SK-N-SH (cell line): Measurements from ENCODE around the gene CFAP20. TPM values are rescaled to one million over a fixed set of nuclear protein-coding genes. Genes with fewer than 3 reads are reported as not detected.
"Not testable (repeated sequence)": the region's sequence is repeated elsewhere in the genome, so short reads cannot be mapped to it uniquely, and the experiment has no call there.

ENCODE experiments used
- CTCF ChIA-PET: fragments of 300-600, 350-600 bp; formaldehyde crosslinking; extraction: SDS; loops from one replicate; lab custom pipeline; 2021; lab: Yijun Ruan, JAX
- POLR2A ChIA-PET: fragments of 350-600 bp; sonication (Branson Sonifier 250); formaldehyde crosslinking; extraction: SDS; loops from one replicate; lab custom pipeline; 2020; ENCODE audit warnings: antibody characterized with exemption, inconsistent platforms; lab: Yijun Ruan, JAX
- DNase-seq: peaks from one replicate; pipeline ENCODE4 v3.0.0; 2012
- H2AFZ ChIP-seq: fragments of 200-600 bp; sonication (generic); 2 replicates; pipeline ENCODE4 v1.8.1; 2016; ENCODE audit warnings: antibody characterized with exemption, mild to moderate bottlenecking, low read depth
- H3F3A ChIP-seq: fragments of 200-600 bp; sonication (generic); replicated peaks from 2 replicates; pipeline ENCODE3; 2016; ENCODE audit warnings: antibody characterized with exemption, mild to moderate bottlenecking; ENCODE audit not compliant: insufficient read depth
- H3K27ac ChIP-seq, 2 experiments: fragments of 200-500 bp in 1 of 2; fragments of 200-600 bp in 1 of 2; sonication (Bioruptor generic) in 1 of 2; sonication (generic), shearing (Covaris generic) in 1 of 2; 2 replicates each; pipeline versions ENCODE4 v1.5.1 to v1.6.1; 2014 to 2016; ENCODE audit warnings: low read depth in 2 of 2, inconsistent platforms in 1 of 2, low read length in 1 of 2, mild to moderate bottlenecking in 1 of 2, mixed read lengths in 1 of 2
- H3K27me3 ChIP-seq: fragments of 200-600 bp; sonication (generic), shearing (Covaris generic); 2 replicates; pipeline ENCODE4 v1.6.1; 2016; ENCODE audit warnings: mixed run types; ENCODE audit not compliant: insufficient read depth
- H3K36me3 ChIP-seq, 2 experiments: fragments of 200-500 bp in 1 of 2; fragments of 200-600 bp in 1 of 2; sonication (Bioruptor generic) in 1 of 2; sonication (generic) in 1 of 2; replicated peaks in 1 of 2; 2 replicates each; pipeline versions ENCODE3 to v1.5.1; 2014 to 2016; ENCODE audit warnings: low read length in 1 of 2, mild to moderate bottlenecking in 1 of 2; ENCODE audit not compliant: insufficient read depth in 2 of 2, control insufficient read depth in 1 of 2
- H3K4me1 ChIP-seq, 2 experiments: fragments of 200-500 bp in 1 of 2; fragments of 200-600 bp in 1 of 2; sonication (Bioruptor generic) in 1 of 2; sonication (generic), shearing (Covaris generic) in 1 of 2; 2 replicates each; pipeline versions ENCODE4 v1.5.1 to v1.6.1; 2014 to 2016; ENCODE audit warnings: low read depth in 1 of 2, low read length in 1 of 2, mixed run types in 1 of 2; ENCODE audit not compliant: insufficient read depth in 2 of 2, control insufficient read depth in 1 of 2
- H3K4me2 ChIP-seq: fragments of 200-600 bp; sonication (generic), shearing (Covaris generic); 2 replicates; pipeline ENCODE4 v1.6.1; 2017; ENCODE audit warnings: mixed run types
- H3K4me3 ChIP-seq, 2 experiments: fragments of 200-500 bp in 1 of 2; fragments of 200-600 bp in 1 of 2; sonication (Bioruptor generic) in 1 of 2; sonication (generic), shearing (Covaris generic) in 1 of 2; 2 replicates each; pipeline versions ENCODE4 v1.5.1 to v1.8.1; 2014 to 2016; ENCODE audit warnings: low read depth in 2 of 2, inconsistent platforms in 1 of 2, low read length in 1 of 2, mild to moderate bottlenecking in 1 of 2, mixed read lengths in 1 of 2, moderate library complexity in 1 of 2
- H3K79me2 ChIP-seq: fragments of 200-600 bp; sonication (generic); 2 replicates; pipeline ENCODE4 v1.8.1; 2017; ENCODE audit warnings: mild to moderate bottlenecking; ENCODE audit not compliant: insufficient read depth
- H3K9ac ChIP-seq: fragments of 200-600 bp; sonication (generic); 2 replicates; pipeline ENCODE4 v1.6.1; 2017; ENCODE audit warnings: mixed run types
- H3K9me2 ChIP-seq: fragments of 200-600 bp; sonication (generic); 2 replicates; pipeline ENCODE4 v1.6.1; 2017; ENCODE audit warnings: mixed run types
- H3K9me3 ChIP-seq: fragments of 200-600 bp; sonication (generic); 2 replicates; pipeline ENCODE4 v1.6.1; 2017; ENCODE audit warnings: mixed run types, mild to moderate bottlenecking, moderate library complexity
- H4K20me1 ChIP-seq: fragments of 200-600 bp; sonication (generic); 2 replicates; pipeline ENCODE4 v1.6.1; 2017; ENCODE audit warnings: mild to moderate bottlenecking, mixed run types; ENCODE audit not compliant: insufficient read depth
- ELF1 ChIP-seq: IDR thresholded peaks from 2 replicates; pipeline ENCODE4 v1.4.0; 2012
- EP300 ChIP-seq, 2 experiments: IDR thresholded peaks; 2 replicates each; pipeline versions ENCODE4 v1.4.0 to v1.6.1; 2012; ENCODE audit warnings: borderline replicate concordance in 1 of 2, low read depth in 1 of 2, low read length in 1 of 2
- EZH2phosphoT487 ChIP-seq: fragments of 200-600 bp; sonication (generic); IDR thresholded peaks from 2 replicates; pipeline ENCODE4 v1.6.1; 2017; ENCODE audit warnings: low read depth, mixed run types, mild to moderate bottlenecking, antibody characterized with exemption, moderate library complexity, borderline replicate concordance
- GABPA ChIP-seq: IDR thresholded peaks from 2 replicates; pipeline ENCODE4 v1.4.0; 2012; ENCODE audit warnings: low read depth, mild to moderate bottlenecking
- MEF2A ChIP-seq: IDR thresholded peaks from 2 replicates; pipeline ENCODE4 v1.4.0; 2012; ENCODE audit warnings: low read depth, borderline replicate concordance
- MXI1 ChIP-seq: IDR thresholded peaks from 2 replicates; pipeline ENCODE4 v1.6.1; 2012; ENCODE audit warnings: mild to moderate bottlenecking, low read depth, low read length, improper control_type of control experiment
- RAD21 ChIP-seq: IDR thresholded peaks from 2 replicates; pipeline ENCODE4 v1.6.1; 2012; ENCODE audit warnings: mild to moderate bottlenecking, low read length
- RCOR1 ChIP-seq: fragments of 150-350 bp; IDR thresholded peaks from 2 replicates; pipeline ENCODE4 v1.6.1; 2017; ENCODE audit warnings: antibody characterized with exemption, low read length
- RFX5 ChIP-seq: IDR thresholded peaks from 2 replicates; pipeline ENCODE4 v1.6.1; 2012; ENCODE audit warnings: mild to moderate bottlenecking, improper control_type of control experiment, low read length
- RXRA ChIP-seq: IDR thresholded peaks from 2 replicates; pipeline ENCODE4 v1.4.0; 2012; ENCODE audit warnings: low read depth, mild to moderate bottlenecking, borderline replicate concordance
- SMC3 ChIP-seq: IDR thresholded peaks from 2 replicates; pipeline ENCODE4 v1.6.1; 2012; ENCODE audit warnings: low read depth, low read length, improper control_type of control experiment
- TAF1 ChIP-seq: IDR thresholded peaks from 2 replicates; pipeline ENCODE4 v1.6.1; 2012; ENCODE audit warnings: low read depth, mild to moderate bottlenecking, low read length, moderate library complexity, borderline replicate concordance
- TEAD4 ChIP-seq: IDR thresholded peaks from 2 replicates; pipeline ENCODE4 v1.4.0; 2012; ENCODE audit warnings: mild to moderate bottlenecking, borderline replicate concordance; ENCODE audit not compliant: insufficient read depth
- WGBS: methylation state at CpG from one replicate; pipeline ENCODE4 v1.1.6; 2017; ENCODE audit warnings: low lambda C conversion rate; 5-methylcytosine and 5-hydroxymethylcytosine counted together
- polyA plus RNA-seq, 3 experiments: library from polyadenylated mRNA; depleted of rRNA; stranded (reverse); fragments of >200 nt; gene quantifications; 2 replicates each; pipeline ENCODE4 v1.2.3, GENCODE V29; 2012
- TF ChIP-seq, protein P1 (sequence below): IDR thresholded peaks from 2 replicates; pipeline ENCODE4 v1.4.0; 2012; ENCODE audit warnings: low read depth, borderline replicate concordance
- TF ChIP-seq, protein P2 (sequence below): fragments of 200-600 bp; sonication (generic); IDR thresholded peaks from 2 replicates; pipeline ENCODE4 v1.6.1; 2017; ENCODE audit warnings: antibody characterized with exemption, mild to moderate bottlenecking, moderate library complexity
- TF ChIP-seq, protein P3 (sequence below): IDR thresholded peaks from 2 replicates; pipeline ENCODE4 v1.6.1; 2012; ENCODE audit warnings: mild to moderate bottlenecking, low read depth, low read length, moderate library complexity
- TF ChIP-seq, protein P4 (sequence below): IDR thresholded peaks from 2 replicates; pipeline ENCODE4 v1.4.0; 2012; ENCODE audit warnings: low read depth, borderline replicate concordance
- TF ChIP-seq, protein P5 (sequence below): fragments of 150-350 bp; IDR thresholded peaks from 2 replicates; pipeline ENCODE4 v1.6.1; 2016; ENCODE audit warnings: mild to moderate bottlenecking, low read depth, low read length

The CFAP20 gene
- polyA plus RNA-seq, 1 of the 3 experiments (the other 2 are of a cell fraction): 61.6 TPM

DNA sequence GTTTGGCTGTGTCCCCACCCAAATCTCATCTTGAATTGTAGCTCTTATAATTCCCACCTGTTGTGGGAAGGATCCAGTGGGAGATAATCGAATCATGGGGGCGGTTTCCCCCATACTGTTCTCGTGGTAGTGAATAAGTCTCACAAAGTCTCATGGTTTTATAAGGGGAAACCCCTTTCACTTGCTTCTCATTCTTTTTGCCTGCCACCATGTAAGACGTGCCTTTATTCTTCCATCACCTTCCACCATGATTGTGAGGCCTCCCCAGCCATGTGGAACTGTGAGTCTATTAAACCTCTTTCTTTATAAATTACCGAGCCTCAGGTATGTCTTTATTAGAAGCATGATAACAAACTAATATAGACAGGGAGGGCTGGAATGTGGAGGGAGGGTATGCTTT is 57.0 kb downstream of the CFAP20 start:
- H3K9me2 ChIP-seq, H3K27ac ChIP-seq, H3K36me3 ChIP-seq, H3K4me1 ChIP-seq, CTCF ChIA-PET, H3K9me3 ChIP-seq, H3F3A ChIP-seq, H4K20me1 ChIP-seq, POLR2A ChIA-PET, H3K9ac ChIP-seq, DNase-seq, H3K4me3 ChIP-seq, H3K4me2 ChIP-seq, H2AFZ ChIP-seq, H3K79me2 ChIP-seq, H3K27me3 ChIP-seq: not testable (repeated sequence)
- WGBS: 45% methylated on average over 5 of the region's 5 CpGs

DNA sequence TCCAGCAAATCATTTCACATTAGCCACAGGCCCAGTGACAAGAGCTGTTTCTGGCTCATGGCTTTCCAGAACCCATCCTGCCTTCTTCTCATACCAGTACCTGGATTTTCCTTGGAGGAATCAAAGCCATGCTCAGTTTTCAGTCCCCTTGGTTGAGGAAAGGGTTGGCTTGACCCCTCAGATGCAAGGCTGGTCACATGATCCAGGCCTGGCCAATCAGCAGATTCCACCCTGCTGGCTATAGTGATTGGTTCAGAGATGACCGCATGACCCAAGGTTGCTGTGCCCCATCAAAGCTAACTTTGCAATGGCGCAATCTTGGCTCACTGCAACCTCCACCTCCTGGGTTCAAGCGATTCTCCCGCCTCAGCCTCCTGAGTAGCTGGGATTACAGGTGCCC is 58.6 kb downstream of the CFAP20 start:
- Histone ChIP-seq H3F3A (no peaks in the 10 kb centered on the region), H2AFZ (no peak overlapping the region), H3K4me1 (no peaks in the 10 kb centered on the region), H4K20me1 (no peaks in the 10 kb centered on the region), H3K9me3 (no peaks in the 10 kb centered on the region; the same call in 1 of the 2 replicates), H3K9me2 (no peaks in the 10 kb centered on the region), H3K9ac (no peak overlapping the region), H3K36me3 (no peaks in the 10 kb centered on the region), H3K4me2 (no peak overlapping the region), H3K79me2 (no peaks in the 10 kb centered on the region), H3K27ac (no peak overlapping the region), H3K27me3 (no peaks in the 10 kb centered on the region), H3K4me3 (no peak overlapping the region)
- DNase-seq: no peak
- ChIA-PET POLR2A (no interaction called here), CTCF (interaction anchor here (0.6 to 1.7 kb wide), 3 partner anchors 26 to 49 kb away, joined by 3 to 4 read pairs (median 3); no protein-coding TSS in a partner anchor)
- WGBS: no CpG with 5 or more reads among the region's 4 CpGs
- TF ChIP-seq ELF1 (no peak), RXRA (no peak), RAD21 (no peak), GABPA (no peak), EP300 (IDR thresholded peaks at IDR 0.05; ENCODE audit: borderline replicate concordance in 1 of 2, low read depth in 1 of 2, low read length in 1 of 2) (no peak), MXI1 (no peak), EZH2phosphoT487 (no peak), RCOR1 (no peak), SMC3 (no peak), TEAD4 (no peak), MEF2A (no peak), RFX5 (no peak), TAF1 (no peak)
- TF ChIP-seq, protein P1, sequence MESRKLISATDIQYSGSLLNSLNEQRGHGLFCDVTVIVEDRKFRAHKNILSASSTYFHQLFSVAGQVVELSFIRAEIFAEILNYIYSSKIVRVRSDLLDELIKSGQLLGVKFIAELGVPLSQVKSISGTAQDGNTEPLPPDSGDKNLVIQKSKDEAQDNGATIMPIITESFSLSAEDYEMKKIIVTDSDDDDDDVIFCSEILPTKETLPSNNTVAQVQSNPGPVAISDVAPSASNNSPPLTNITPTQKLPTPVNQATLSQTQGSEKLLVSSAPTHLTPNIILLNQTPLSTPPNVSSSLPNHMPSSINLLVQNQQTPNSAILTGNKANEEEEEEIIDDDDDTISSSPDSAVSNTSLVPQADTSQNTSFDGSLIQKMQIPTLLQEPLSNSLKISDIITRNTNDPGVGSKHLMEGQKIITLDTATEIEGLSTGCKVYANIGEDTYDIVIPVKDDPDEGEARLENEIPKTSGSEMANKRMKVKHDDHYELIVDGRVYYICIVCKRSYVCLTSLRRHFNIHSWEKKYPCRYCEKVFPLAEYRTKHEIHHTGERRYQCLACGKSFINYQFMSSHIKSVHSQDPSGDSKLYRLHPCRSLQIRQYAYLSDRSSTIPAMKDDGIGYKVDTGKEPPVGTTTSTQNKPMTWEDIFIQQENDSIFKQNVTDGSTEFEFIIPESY: no peak
- TF ChIP-seq, protein P2, sequence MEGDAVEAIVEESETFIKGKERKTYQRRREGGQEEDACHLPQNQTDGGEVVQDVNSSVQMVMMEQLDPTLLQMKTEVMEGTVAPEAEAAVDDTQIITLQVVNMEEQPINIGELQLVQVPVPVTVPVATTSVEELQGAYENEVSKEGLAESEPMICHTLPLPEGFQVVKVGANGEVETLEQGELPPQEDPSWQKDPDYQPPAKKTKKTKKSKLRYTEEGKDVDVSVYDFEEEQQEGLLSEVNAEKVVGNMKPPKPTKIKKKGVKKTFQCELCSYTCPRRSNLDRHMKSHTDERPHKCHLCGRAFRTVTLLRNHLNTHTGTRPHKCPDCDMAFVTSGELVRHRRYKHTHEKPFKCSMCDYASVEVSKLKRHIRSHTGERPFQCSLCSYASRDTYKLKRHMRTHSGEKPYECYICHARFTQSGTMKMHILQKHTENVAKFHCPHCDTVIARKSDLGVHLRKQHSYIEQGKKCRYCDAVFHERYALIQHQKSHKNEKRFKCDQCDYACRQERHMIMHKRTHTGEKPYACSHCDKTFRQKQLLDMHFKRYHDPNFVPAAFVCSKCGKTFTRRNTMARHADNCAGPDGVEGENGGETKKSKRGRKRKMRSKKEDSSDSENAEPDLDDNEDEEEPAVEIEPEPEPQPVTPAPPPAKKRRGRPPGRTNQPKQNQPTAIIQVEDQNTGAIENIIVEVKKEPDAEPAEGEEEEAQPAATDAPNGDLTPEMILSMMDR: no peak
- TF ChIP-seq, protein P3, sequence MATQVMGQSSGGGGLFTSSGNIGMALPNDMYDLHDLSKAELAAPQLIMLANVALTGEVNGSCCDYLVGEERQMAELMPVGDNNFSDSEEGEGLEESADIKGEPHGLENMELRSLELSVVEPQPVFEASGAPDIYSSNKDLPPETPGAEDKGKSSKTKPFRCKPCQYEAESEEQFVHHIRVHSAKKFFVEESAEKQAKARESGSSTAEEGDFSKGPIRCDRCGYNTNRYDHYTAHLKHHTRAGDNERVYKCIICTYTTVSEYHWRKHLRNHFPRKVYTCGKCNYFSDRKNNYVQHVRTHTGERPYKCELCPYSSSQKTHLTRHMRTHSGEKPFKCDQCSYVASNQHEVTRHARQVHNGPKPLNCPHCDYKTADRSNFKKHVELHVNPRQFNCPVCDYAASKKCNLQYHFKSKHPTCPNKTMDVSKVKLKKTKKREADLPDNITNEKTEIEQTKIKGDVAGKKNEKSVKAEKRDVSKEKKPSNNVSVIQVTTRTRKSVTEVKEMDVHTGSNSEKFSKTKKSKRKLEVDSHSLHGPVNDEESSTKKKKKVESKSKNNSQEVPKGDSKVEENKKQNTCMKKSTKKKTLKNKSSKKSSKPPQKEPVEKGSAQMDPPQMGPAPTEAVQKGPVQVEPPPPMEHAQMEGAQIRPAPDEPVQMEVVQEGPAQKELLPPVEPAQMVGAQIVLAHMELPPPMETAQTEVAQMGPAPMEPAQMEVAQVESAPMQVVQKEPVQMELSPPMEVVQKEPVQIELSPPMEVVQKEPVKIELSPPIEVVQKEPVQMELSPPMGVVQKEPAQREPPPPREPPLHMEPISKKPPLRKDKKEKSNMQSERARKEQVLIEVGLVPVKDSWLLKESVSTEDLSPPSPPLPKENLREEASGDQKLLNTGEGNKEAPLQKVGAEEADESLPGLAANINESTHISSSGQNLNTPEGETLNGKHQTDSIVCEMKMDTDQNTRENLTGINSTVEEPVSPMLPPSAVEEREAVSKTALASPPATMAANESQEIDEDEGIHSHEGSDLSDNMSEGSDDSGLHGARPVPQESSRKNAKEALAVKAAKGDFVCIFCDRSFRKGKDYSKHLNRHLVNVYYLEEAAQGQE: no peak
- TF ChIP-seq, protein P4, sequence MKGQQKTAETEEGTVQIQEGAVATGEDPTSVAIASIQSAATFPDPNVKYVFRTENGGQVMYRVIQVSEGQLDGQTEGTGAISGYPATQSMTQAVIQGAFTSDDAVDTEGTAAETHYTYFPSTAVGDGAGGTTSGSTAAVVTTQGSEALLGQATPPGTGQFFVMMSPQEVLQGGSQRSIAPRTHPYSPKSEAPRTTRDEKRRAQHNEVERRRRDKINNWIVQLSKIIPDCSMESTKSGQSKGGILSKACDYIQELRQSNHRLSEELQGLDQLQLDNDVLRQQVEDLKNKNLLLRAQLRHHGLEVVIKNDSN: no peak
- TF ChIP-seq, protein P5, sequence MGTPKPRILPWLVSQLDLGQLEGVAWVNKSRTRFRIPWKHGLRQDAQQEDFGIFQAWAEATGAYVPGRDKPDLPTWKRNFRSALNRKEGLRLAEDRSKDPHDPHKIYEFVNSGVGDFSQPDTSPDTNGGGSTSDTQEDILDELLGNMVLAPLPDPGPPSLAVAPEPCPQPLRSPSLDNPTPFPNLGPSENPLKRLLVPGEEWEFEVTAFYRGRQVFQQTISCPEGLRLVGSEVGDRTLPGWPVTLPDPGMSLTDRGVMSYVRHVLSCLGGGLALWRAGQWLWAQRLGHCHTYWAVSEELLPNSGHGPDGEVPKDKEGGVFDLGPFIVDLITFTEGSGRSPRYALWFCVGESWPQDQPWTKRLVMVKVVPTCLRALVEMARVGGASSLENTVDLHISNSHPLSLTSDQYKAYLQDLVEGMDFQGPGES: no peak
